Endometrial microvascular endothelial cells (primary cell): Measurements from ENCODE around the gene THSD1. TPM values are rescaled to one million over a fixed set of nuclear protein-coding genes. Genes with fewer than 3 reads are reported as not detected.

Source experiments
- total RNA-seq: library from RNA; depleted of rRNA; stranded (reverse); fragments of >200 nt; gene quantifications from one replicate; pipeline ENCODE4 v1.2.3, GENCODE V29; 2015; ENCODE audit errors: inconsistent ontology term

The THSD1 gene
- total RNA-seq, 1 donor from 2014 or later = 33.2 TPM

Other genes with a start within 250 kb of the THSD1 start
- gene NEK3, start 246.6 kb downstream of the THSD1 start, total RNA-seq = 21.4 TPM
- gene VPS36, start 44.5 kb upstream of the THSD1 start, total RNA-seq = 43.4 TPM
- 48.6 TPM for gene CKAP2, start 49.3 kb upstream of the THSD1 start, total RNA-seq
- 1.1 TPM for gene HNRNPA1L2, start 236.3 kb upstream of the THSD1 start, total RNA-seq
- gene SUGT1, start 246.7 kb upstream of the THSD1 start, total RNA-seq = 47.0 TPM